GM13976 (cell line): ENCODE results near the gene CHN1.

Source experiments
- DNase-seq: peaks from one replicate; pipeline ENCODE4 v3.0.0; 2012; ENCODE audit warnings: low spot score
- in situ Hi-C: fragments of 300-500 bp; cut with MboI; formaldehyde crosslinking; loops from one replicate; pipeline ENCODE4 v1.12.0; 2022; ENCODE audit warnings: low sequenced_read_pairs, mixed read lengths, inconsistent platforms; ENCODE audit not compliant: unreplicated experiment
- TF ChIP-seq, protein P1 (sequence below): IDR thresholded peaks from 2 replicates; pipeline ENCODE4 v1.5.1; 2012; ENCODE audit warnings: borderline replicate concordance, mild to moderate bottlenecking; ENCODE audit not compliant: insufficient read depth; ENCODE audit errors: extremely low read depth, missing control alignments, control extremely low read depth

Gene CHN1

DNA sequence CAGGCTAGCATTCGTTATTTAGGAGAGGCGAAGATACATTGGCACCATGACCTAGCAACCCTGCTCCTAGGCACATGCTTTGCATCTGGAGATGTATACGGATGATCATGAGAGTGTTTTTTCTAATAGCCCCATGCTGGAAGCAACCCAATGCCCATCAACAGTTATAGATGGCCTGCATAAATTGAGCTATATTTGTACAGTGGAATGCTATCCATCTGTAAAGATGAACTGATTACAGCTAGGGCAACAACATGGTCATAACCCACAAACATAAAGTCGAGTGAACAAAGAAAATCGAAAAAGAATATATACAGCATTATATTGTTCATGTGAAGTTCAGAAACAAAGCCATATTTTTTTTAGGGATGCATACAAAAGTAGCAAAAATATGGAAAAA, 220.3 kb downstream of the CHN1 start:
- TF ChIP-seq, protein P1, sequence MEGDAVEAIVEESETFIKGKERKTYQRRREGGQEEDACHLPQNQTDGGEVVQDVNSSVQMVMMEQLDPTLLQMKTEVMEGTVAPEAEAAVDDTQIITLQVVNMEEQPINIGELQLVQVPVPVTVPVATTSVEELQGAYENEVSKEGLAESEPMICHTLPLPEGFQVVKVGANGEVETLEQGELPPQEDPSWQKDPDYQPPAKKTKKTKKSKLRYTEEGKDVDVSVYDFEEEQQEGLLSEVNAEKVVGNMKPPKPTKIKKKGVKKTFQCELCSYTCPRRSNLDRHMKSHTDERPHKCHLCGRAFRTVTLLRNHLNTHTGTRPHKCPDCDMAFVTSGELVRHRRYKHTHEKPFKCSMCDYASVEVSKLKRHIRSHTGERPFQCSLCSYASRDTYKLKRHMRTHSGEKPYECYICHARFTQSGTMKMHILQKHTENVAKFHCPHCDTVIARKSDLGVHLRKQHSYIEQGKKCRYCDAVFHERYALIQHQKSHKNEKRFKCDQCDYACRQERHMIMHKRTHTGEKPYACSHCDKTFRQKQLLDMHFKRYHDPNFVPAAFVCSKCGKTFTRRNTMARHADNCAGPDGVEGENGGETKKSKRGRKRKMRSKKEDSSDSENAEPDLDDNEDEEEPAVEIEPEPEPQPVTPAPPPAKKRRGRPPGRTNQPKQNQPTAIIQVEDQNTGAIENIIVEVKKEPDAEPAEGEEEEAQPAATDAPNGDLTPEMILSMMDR = no peak
- in situ Hi-C loops = no loop called here
- DNase-seq = no peak

DNA sequence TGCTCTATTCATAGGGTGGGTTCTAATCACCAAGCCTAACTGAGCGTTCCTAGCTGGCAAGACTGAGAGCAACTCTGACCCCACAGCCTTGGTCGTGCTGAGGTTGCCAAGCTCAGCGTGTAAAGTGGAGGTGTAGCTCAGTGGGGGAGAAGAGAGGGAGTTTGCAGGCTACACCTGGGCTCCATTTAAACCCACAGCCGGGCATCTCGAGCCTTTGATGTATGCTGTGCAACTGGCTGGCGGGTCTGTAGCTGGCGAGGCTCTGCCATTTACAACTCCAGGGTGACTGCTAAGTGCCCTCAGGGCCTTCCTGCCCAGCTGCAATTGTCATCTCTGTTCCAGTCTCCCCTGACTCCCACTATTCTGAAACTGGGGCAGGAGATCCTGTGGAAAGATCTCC, 220.9 kb downstream of the CHN1 start:
- no peak for DNase-seq
- in situ Hi-C loops = no loop called here
- TF ChIP-seq, protein P1 = no peak

DNA sequence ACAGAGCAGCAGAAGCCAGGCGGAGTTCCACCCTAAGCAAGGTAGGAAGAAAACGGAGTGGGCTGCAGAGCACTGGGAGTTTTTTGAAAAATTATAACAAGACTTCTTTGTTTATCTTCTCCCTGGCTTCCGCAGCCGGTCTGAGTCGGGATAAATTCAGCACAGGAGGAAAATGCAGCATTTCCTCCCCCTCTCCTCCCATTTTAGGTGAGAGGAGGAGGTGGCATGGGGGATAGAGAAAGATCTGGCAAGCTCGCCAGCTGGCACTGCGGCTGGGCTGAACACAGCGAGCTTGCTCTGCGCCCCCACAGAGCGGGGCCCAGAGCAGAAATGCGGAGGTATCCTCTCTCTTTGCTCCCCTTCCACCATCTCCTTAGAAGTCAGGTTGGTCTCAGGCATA, 223.2 kb downstream of the CHN1 start:
- in situ Hi-C loops = no loop called here
- DNase-seq = no peak
- TF ChIP-seq, protein P1 = no peak

DNA sequence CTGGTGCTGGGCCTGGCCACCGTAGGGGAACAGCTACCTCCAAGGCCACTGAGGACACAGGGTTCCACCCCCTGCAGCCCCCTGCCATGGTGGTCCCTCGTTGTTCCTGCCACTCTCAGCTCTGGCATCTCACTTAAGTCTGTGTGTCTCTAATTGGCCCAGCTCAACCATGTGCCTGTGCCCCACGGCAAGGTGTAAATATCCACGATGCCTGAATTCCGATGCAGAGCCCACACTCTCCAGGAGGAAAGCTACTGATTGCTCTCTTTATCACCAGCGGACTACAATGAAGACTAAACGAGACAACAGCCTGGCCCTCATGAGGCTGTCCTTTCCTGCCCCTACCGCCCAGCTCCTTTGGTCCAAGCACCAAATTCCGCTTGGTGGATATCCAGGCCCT, 223.9 kb downstream of the CHN1 start:
- in situ Hi-C loops = no loop called here
- TF ChIP-seq, protein P1 = no peak
- DNase-seq = no peak

DNA sequence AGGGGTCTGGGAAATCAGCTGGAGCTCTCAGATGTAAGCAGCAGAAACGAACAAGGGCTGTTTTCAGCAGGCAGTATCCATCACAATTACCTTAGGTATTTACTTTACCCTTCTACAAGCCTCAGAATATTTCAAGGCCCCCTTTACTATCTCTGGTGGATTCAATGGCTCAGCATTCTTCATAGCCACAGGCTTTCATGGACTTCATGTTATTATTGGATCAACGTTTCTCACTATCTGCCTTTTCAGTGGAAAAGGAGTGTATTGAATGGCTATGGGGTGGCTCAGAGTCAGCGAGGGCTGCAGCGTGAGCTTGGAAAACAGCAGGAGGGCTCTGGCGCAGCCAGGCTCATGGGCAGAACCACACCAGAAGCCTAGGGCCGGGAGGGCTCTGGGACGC, 224.3 kb downstream of the CHN1 start:
- TF ChIP-seq, protein P1 = no peak
- in situ Hi-C loops = no loop called here
- DNase-seq = no peak

DNA sequence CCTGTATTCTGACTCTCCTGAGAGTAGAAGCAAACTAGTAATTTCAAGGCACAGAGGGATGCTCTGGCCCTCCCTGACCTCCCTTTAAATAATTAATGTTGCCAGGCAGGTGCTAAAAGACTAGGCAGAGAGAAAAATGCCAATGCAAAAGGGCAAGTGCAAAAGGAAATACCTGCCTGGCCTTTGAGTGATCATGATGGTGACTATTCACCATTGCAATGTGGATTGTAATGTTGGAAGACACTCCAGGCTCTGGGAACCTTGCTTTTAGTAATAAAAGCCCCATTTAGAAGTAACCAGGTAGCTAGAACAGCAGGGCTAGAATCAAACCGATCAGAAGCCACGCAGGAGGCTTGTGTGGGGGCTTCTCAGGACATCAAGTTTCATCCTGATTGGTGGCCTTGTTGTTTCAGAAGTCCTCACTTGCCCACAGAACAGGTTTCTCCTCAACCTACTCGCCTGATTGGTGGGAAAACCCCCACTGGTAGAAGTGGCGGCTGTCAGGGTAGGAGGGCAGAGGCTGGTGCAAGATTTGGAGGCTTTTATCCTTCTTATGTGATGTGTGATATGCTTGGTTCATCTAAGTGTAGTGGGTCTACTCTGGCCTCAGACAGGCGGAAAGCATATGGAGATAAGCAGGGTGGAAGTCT, 224.9 kb downstream of the CHN1 start:
- TF ChIP-seq, protein P1 = no peak
- no peak for DNase-seq
- in situ Hi-C loops = no loop called here
